ES-I3 (cell line): ENCODE results near the gene PTPRS.
"Not testable (repeated sequence)": the region's sequence is repeated elsewhere in the genome, so short reads cannot be mapped to it uniquely, and the experiment has no call there.

ENCODE experiments used
- H3K36me3 ChIP-seq: 2 replicates; pipeline ENCODE4 v1.6.1; 2013; ENCODE audit warnings: mild to moderate bottlenecking, low read length, control low read depth, moderate library complexity; ENCODE audit not compliant: insufficient read depth
- H3K4me1 ChIP-seq: 2 replicates; pipeline ENCODE4 v1.6.1; 2013; ENCODE audit warnings: mild to moderate bottlenecking, control low read depth, low read length; ENCODE audit not compliant: insufficient read depth
- H3K9ac ChIP-seq: 2 replicates; pipeline ENCODE4 v1.6.1; 2013; ENCODE audit warnings: low read depth, mild to moderate bottlenecking, low read length, moderate library complexity
- H3K9me3 ChIP-seq: 2 replicates; pipeline ENCODE4 v1.6.1; 2013; ENCODE audit warnings: mild to moderate bottlenecking, low read length, moderate library complexity; ENCODE audit not compliant: control insufficient read depth, insufficient read depth

PTPRS gene

GRCh38 chr19:5340637-5341447 is at the start of gene PTPRS:
Gene PTPRS (minus strand): TSS chr19:5340812. CDS start chr19:5286140, 54,672 bp downstream.
- H3K36me3 ChIP-seq = no peaks in the 10 kb centered on the region
- H3K9ac ChIP-seq = peak within 1 kb of the TSS; percentile 74
- peaks cover 14% of the 10 kb centered on the region for H3K4me1 ChIP-seq
- no peaks in the 10 kb centered on the region for H3K9me3 ChIP-seq

GRCh38 chr19:5389353-5389752 is 48.7 kb upstream of the PTPRS start:
- H3K36me3 ChIP-seq = no peaks in the 10 kb centered on the region
- no peak overlapping the region for H3K9ac ChIP-seq
- no peaks in the 10 kb centered on the region for H3K9me3 ChIP-seq
- peaks cover 11% of the 10 kb centered on the region for H3K4me1 ChIP-seq

GRCh38 chr19:5387472-5387871 is 46.9 kb upstream of the PTPRS start:
- H3K9me3 ChIP-seq = no peaks in the 10 kb centered on the region
- H3K4me1 ChIP-seq = no peaks in the 10 kb centered on the region
- no peaks in the 10 kb centered on the region for H3K36me3 ChIP-seq
- H3K9ac ChIP-seq = no peak overlapping the region

- Histone ChIP-seq H3K9me3 (no peaks in the 10 kb centered on the region), H3K36me3 (no peaks in the 10 kb centered on the region)
These were observed 46.2 kb upstream of the PTPRS start for GRCh38 chr19:5386841-5387240.

GRCh38 chr19:5381197-5381596 is 40.6 kb upstream of the PTPRS start:
- not testable (repeated sequence) for H3K4me1 ChIP-seq, H3K9ac ChIP-seq, H3K9me3 ChIP-seq, H3K36me3 ChIP-seq

More at GRCh38 chr19:5386841-5387240, 46.2 kb upstream of the PTPRS start:
- no peak overlapping the region for H3K9ac ChIP-seq
- H3K4me1 ChIP-seq = no peaks in the 10 kb centered on the region

GRCh38 chr19:5380215-5380919 is 39.8 kb upstream of the PTPRS start:
- Histone ChIP-seq H3K36me3 (no peaks in the 10 kb centered on the region), H3K4me1 (no peaks in the 10 kb centered on the region), H3K9ac (no peak overlapping the region), H3K9me3 (no peaks in the 10 kb centered on the region)

GRCh38 chr19:5376928-5377327 is 36.3 kb upstream of the PTPRS start:
- Histone ChIP-seq H3K9me3 (no peaks in the 10 kb centered on the region), H3K36me3 (no peaks in the 10 kb centered on the region), H3K4me1 (no peaks in the 10 kb centered on the region), H3K9ac (no peak overlapping the region)

GRCh38 chr19:5372572-5373200 is 32.1 kb upstream of the PTPRS start:
- Histone ChIP-seq H3K36me3 (no peaks in the 10 kb centered on the region), H3K4me1 (no peaks in the 10 kb centered on the region), H3K9me3 (no peaks in the 10 kb centered on the region), H3K9ac (no peak overlapping the region)

- Histone ChIP-seq H3K9me3 (no peaks in the 10 kb centered on the region), H3K9ac (no peak overlapping the region; the same call in 1 of the 2 replicates), H3K36me3 (no peaks in the 10 kb centered on the region), H3K4me1 (0 out of 2 replicates have a peak, but pooled peaks cover under 1% of the 10 kb centered on the region)
These were observed 29.4 kb upstream of the PTPRS start for GRCh38 chr19:5369962-5370367.

GRCh38 chr19:5369304-5369703 is 28.7 kb upstream of the PTPRS start:
- Histone ChIP-seq H3K36me3 (no peaks in the 10 kb centered on the region), H3K4me1 (peaks cover 6% of the 10 kb centered on the region; the same call in 1 of the 2 replicates), H3K9me3 (no peaks in the 10 kb centered on the region), H3K9ac (no peak overlapping the region)

- H3K4me1 ChIP-seq = peaks cover 6% of the 10 kb centered on the region; the same call in 1 of the 2 replicates
- no peak overlapping the region for H3K9ac ChIP-seq
- H3K9me3 ChIP-seq = no peaks in the 10 kb centered on the region
- no peaks in the 10 kb centered on the region for H3K36me3 ChIP-seq
These were observed 27.0 kb upstream of the PTPRS start for GRCh38 chr19:5367530-5368133.

- Histone ChIP-seq H3K9me3 (no peaks in the 10 kb centered on the region), H3K9ac (no peak overlapping the region), H3K4me1 (peaks cover 6% of the 10 kb centered on the region; the same call in 1 of the 2 replicates), H3K36me3 (no peaks in the 10 kb centered on the region)
These were observed 25.3 kb upstream of the PTPRS start for GRCh38 chr19:5365905-5366304.

- H3K36me3 ChIP-seq = no peaks in the 10 kb centered on the region
- no peak overlapping the region for H3K9ac ChIP-seq
- H3K4me1 ChIP-seq = peaks cover 6% of the 10 kb centered on the region; the same call in 1 of the 2 replicates
- H3K9me3 ChIP-seq = no peaks in the 10 kb centered on the region
These were observed 24.1 kb upstream of the PTPRS start for GRCh38 chr19:5364674-5365073.

GRCh38 chr19:5361839-5362238 is 21.2 kb upstream of the PTPRS start:
- H3K9ac ChIP-seq, H3K4me1 ChIP-seq, H3K36me3 ChIP-seq, H3K9me3 ChIP-seq: not testable (repeated sequence)
